Upper lobe of right lung (tissue), 1 donor: ENCODE measurements around the gene FLT4. TPM values are rescaled to one million over a fixed set of nuclear protein-coding genes. Genes with fewer than 3 reads are reported as not detected.

ENCODE experiments used
- ATAC-seq: fragments of 200-7000 bp; cut with Tn5 transposase; one replicate; pipeline ENCODE4 v1.9.1; 2020; ENCODE audit warnings: mild to moderate bottlenecking, moderate library complexity
- DNase-seq: peaks from one replicate; pipeline ENCODE4 v3.0.0-alpha.2; 2020
- H3K27ac ChIP-seq: fragments of 200-600 bp; one replicate; pipeline ENCODE4 v1.8.0; 2022
- H3K27me3 ChIP-seq: fragments of 200-600 bp; one replicate; pipeline ENCODE4 v1.8.0; 2022; ENCODE audit warnings: mild to moderate bottlenecking
- H3K36me3 ChIP-seq: fragments of 200-600 bp; one replicate; pipeline ENCODE4 v1.8.0; 2022
- H3K4me1 ChIP-seq: fragments of 200-600 bp; one replicate; pipeline ENCODE4 v1.8.0; 2022
- H3K4me3 ChIP-seq: fragments of 200-600 bp; one replicate; pipeline ENCODE4 v1.8.0; 2022; ENCODE audit warnings: mild to moderate bottlenecking
- H3K9me3 ChIP-seq: fragments of 200-600 bp; one replicate; pipeline ENCODE4 v1.8.0; 2022
- CTCF ChIP-seq: fragments of 200-600 bp; IDR thresholded peaks from one replicate; pipeline ENCODE4 v1.8.0; 2022; ENCODE audit warnings: antibody characterized with exemption
- intact Hi-C: fragments of 100-400 bp; cut with DNase I; formaldehyde crosslinking; loops from one replicate; pipeline ENCODE4 v1.11.0; 2022
- total RNA-seq: library from RNA; stranded (reverse); fragmentation: NEBNext Ultra II Directional; extraction: Animal tissue kit (Norgen Biotek cat#: 25700); gene quantifications from one replicate; pipeline ENCODE4 v1.2.1, GENCODE V29; 2021
- donor health status: DM: no; HTN: yes; CAD: no; lungs with severe emphysema.

Gene FLT4
- total RNA-seq, 1 donor from 2014 or later: 38.6 TPM

GRCh38 chr5:180595381-180596114 lies 53.9 kb downstream of the FLT4 start:
- H3K36me3 ChIP-seq: no peaks in the 10 kb centered on the region
- peak; percentile 71 for DNase-seq
- intact Hi-C loops: no loop called here

GRCh38 chr5:180595046-180595379 lies 54.4 kb downstream of the FLT4 start:
- Histone ChIP-seq H3K36me3 (no peaks in the 10 kb centered on the region), H3K27ac (no peak overlapping the region), H3K27me3 (peaks cover 18% of the 10 kb centered on the region), H3K4me3 (no peak overlapping the region), H3K4me1 (peaks cover 20% of the 10 kb centered on the region), H3K9me3 (no peaks in the 10 kb centered on the region)
- intact Hi-C loops: no loop called here
- no peak for TF ChIP-seq CTCF
- DNase-seq (no peak), ATAC-seq (no peak)

More at GRCh38 chr5:180595381-180596114, 53.9 kb downstream of the FLT4 start:
- Histone ChIP-seq H3K27me3 (peaks cover 12% of the 10 kb centered on the region), H3K27ac (no peak overlapping the region), H3K4me3 (no peak overlapping the region), H3K9me3 (no peaks in the 10 kb centered on the region), H3K4me1 (peaks cover 14% of the 10 kb centered on the region)
- no peak for TF ChIP-seq CTCF
- peak; percentile 8 for ATAC-seq

- H3K27me3 ChIP-seq: peaks cover 20% of the 10 kb centered on the region
- intact Hi-C loops: no loop called here
- no peaks in the 10 kb centered on the region for H3K36me3 ChIP-seq
- DNase-seq (no peak), ATAC-seq (no peak)
- no peaks in the 10 kb centered on the region for H3K9me3 ChIP-seq
- peaks cover 21% of the 10 kb centered on the region for H3K4me1 ChIP-seq
- TF ChIP-seq CTCF: no peak
- no peak overlapping the region for H3K27ac ChIP-seq
- H3K4me3 ChIP-seq: no peak overlapping the region
These were observed 54.9 kb downstream of the FLT4 start for GRCh38 chr5:180594311-180595045.

GRCh38 chr5:180593446-180594206 lies 55.8 kb downstream of the FLT4 start:
- Histone ChIP-seq H3K36me3 (no peaks in the 10 kb centered on the region), H3K4me3 (no peak overlapping the region), H3K27me3 (peaks cover 22% of the 10 kb centered on the region), H3K4me1 (peaks cover 21% of the 10 kb centered on the region), H3K27ac (no peak overlapping the region), H3K9me3 (no peaks in the 10 kb centered on the region)
- DNase-seq: no peak
- ATAC-seq: no peak
- intact Hi-C loops: no loop called here
- TF ChIP-seq CTCF: no peak

- ATAC-seq: no peak
These were observed 57.2 kb downstream of the FLT4 start for GRCh38 chr5:180592176-180592575.

More at GRCh38 chr5:180592176-180592575, 57.2 kb downstream of the FLT4 start:
- H3K9me3 ChIP-seq: no peaks in the 10 kb centered on the region
- peaks cover 22% of the 10 kb centered on the region for H3K27me3 ChIP-seq
- H3K4me1 ChIP-seq: peaks cover 21% of the 10 kb centered on the region
- intact Hi-C loops: no loop called here
- H3K27ac ChIP-seq: no peak overlapping the region
- no peak for TF ChIP-seq CTCF
- DNase-seq: no peak
- no peaks in the 10 kb centered on the region for H3K36me3 ChIP-seq
- H3K4me3 ChIP-seq: no peak overlapping the region
